Activated T-cell treated with anti-CD3 and anti-CD28 coated beads for 24 hours (primary cell): ENCODE data around the gene MT3.

ENCODE experiments used
- DNase-seq: peaks from one replicate; pipeline ENCODE4 v3.0.0-alpha.2; 2020; ENCODE audit warnings: low read depth

The MT3 gene

DNA sequence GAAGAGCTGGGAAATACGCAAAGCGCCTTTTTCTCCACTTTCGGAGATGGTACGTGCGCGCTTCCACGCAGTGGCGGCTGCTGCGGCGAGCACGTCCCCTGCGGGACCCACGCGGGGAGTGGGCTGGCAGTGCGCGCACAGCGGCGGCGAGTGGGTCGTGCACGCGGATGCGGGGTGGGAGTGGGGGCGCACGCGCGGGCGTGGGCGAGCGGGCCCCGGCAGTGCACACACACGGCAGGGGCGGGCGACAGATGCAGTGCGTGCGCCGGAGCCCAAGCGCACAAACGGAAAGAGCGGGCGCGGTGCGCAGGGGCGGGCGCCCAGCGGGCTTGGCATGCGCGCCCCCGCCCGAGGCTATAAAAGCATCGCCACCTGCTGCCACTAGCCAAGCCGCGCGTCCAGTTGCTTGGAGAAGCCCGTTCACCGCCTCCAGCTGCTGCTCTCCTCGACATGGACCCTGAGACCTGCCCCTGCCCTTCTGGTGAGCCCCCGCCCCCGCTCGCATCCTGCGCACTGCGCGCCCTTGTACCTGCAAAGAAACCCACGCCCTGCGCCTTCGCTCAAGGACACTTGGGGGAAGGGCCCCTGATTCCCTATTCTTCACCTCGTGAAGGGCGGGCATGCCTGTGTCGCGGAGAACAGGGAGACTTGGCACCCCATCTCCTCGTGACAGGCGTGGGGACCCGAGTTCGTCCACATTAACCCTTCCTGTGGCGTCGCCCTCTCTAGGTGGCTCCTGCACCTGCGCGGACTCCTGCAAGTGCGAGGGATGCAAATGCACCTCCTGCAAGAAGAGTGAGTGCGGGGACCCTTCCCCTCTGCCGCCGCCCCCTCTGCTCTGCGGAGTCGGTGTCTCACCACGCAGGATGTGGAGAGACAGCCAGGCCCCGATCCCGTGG is at the start of gene MT3:
Gene MT3 (plus strand): TSS at position 388 of the 899 bp plus-strand sequence. CDS start 63 bp downstream, at position 451.
- no peak for DNase-seq

DNA sequence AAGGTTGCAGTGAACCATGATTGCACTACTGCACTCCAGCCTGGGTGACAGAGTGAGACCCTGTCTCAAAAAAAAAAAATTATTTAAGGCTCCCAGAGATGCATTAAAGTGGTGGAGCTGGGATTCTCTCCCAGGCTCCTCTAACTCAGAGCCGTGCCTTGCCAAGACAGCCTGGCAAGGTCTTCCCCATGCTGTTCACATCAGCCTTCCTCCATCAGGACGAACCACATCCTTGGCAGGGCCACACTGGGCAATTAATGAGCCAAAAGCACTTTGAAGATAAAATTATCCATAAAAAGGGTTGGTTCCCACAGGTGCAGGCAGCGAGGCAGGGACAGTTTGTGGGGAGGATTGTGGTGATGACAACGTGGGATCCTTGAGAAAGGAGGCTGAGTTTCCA is 49.7 kb upstream of the MT3 start:
- no peak for DNase-seq

DNA sequence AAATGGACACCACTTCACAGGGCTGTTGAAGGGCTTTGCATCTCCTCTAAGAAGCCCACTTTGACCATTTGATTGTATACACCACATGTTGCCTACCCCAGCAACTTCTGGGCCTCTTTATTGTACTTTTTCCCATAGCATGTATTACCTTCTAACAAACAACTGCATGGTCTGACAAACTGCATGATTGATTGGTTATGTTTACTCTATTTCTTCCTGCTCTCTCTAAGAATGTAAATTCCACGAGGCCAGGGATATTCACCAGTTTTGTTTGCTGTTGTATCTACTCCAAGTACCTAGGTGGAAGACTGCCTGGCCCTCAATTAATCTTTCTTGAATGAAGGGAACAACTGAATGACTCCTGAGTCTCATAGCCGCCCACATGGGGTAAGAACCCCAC is 47.3 kb upstream of the MT3 start:
- DNase-seq: no peak

DNA sequence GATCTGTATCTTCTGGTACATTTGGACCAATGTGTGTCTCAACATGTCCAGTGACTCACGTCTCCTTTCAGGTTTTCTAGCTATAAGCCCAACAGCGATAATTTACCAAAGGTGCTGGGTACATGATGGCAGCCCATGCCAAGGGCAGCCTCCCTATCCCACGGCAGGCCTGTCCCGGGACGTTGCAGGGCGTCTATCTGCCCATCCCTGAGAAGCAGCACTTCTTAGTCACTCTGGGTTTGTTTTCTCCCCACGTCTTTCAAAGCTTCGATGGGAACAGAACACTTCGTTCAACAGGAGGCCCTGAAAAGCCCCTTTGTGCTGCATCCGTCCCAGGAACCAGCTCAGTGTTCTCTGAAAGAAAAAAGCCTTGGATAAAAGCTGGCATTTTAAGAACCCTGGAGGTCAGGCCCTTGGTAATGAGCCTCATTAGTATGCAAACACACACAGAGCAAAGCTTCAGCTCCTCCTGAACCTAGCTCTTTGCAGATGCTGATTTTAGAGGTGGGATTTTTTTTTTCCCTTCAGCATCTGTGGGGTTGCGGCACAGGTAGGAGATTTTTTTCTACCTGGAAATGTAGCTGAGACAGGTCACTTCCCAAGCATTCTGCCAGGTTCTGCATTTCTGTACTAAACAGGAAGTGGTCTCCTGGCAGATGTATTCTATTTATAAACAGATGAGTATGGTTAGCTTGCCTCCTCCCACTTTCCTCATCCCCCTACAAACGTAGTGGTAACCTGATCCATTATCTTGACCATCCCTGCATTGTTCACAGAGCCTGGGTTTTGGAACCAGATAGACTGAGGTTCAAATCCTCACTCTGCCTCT is 42.0 kb upstream of the MT3 start:
- DNase-seq: no peak

DNA sequence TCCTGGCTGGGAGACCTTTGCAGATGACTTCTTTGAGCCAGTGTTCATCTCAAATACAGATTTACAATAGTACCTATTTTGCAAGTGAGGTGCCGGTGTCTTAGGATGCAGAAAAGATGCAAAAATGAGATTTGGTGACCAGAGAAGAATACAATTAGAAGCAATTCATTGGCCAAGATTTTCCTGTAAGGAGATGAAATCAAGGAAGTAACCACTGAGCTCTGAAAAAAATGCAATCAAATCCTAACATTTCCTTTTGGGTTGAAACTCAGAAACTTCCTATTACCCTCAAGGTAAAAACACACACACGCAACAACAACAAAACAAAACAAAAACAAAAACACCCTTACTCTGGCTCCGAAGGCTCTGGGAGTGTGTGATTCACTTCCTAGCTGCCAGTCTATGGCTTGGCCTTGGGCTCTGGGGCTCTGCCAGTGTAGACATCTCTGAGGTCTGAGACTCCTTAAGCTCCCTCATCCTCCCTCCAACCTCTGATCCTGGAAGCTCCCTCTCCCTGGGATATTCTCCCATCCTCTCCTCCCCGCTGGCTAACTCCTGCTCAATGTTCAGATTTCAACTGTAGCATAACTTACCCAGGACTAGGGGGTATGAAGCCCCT is 41.3 kb upstream of the MT3 start:
- DNase-seq: no peak

DNA sequence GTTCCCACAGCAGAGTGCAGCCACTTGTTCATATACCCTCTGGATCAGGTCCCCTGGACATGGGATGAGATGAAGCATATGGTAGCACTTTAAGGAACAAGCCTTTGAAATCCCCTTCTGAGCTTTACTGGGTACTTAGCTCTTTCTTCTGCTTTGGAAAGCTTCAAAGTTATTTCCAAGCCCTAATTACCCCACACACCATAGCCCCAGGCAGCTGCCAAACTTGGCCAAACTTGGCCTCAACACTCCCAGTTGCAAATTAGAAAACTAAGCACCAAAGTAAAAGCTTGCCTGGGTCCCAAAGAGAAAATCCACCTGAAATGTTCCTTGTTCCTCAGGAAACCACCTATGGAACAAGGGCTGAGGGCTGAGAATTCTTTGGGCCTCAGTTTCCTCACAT is 40.2 kb upstream of the MT3 start:
- no peak for DNase-seq

DNA sequence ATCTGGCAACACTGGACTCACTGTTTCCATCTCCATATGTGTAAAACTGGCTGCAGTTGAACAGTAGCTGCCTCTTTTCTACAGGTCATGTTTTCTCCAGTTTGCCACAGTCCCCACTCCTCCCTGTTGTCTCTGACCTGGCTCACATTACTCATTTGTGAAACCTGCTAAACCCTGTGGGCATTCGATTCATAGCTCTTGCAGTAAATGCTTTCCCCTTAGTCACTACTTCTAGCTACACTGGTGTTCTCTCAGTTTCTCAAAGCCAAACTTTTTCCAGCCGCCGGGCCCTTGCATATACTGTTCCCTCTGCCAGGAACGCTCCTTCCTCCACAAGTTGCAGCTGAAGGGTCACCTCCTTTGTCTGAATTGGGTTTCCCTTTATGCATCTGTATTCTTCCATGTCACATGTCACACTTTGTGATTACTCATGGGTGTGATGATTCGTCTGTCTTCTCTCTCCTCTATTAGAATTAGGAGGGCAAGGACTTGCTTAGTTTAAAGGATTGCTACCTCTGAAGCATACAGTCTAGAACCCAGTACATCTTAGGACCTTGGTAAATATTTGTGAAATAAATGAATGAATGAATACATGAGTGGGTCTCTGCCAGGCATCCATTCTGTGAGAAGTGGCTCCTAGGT is 39.5 kb upstream of the MT3 start:
- DNase-seq: no peak

DNA sequence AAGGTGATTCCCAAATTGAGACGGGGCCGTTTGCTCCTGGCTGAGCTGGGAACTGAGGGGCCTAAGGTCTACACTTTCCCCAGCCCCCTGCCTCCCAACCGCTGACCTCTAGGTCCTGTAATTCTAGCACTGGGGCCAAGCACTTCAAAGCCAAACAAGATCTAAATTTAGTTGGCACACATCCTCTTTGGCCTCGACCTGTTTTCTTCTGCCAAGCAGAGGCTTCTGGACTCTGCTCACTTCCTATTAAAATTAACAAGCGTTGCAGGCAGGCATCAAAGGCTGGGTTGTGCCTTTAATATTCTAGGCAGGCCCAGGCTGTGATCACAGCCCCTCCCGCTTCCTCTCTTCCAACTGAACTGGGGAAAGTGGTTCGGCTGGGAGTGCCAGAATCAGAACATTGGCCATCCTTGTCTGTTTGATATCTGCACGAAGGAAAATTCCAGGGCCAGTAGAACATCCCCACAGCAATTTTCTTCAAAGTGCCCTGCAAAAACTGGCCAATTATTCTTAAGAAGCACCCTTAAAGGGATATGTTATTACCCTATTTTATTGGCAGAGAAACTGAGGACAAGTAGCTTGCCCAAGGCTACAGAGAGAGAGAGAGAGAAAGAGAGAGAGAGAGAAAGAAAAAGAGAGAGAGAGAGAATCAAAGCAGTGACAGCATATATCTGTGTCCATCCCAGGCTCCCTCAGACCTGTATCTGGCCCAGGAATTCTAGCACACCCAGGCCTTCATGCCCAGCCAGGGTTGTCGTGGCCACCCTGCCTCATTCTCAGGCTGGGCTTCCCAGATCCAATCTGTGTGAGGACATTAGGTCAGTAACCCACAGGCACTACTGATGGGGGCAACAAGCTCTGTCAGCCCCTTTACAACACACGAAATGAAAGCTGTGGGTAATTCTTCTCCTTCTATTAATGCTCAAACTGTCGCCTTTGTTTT is 37.3 kb upstream of the MT3 start:
- DNase-seq: no peak

DNA sequence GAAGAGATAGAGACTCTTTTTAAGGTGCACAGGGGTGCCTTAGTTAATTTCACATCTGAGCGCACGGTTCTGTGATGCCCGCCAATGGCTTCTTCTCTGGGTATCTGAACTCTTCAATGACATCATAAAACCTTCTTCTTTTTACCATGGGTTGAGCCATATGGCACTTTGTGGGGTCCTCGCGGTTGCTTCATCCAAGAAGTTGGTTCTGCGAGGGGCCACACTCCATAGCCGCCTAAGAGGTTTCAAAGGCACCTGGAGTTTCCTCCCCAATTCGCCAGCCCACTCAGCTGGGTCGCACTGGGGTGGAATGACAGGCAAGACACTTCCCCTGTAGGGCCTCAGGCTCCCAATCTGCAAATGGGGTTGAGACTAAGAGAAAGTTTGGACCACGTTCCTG is 34.9 kb upstream of the MT3 start:
- no peak for DNase-seq

DNA sequence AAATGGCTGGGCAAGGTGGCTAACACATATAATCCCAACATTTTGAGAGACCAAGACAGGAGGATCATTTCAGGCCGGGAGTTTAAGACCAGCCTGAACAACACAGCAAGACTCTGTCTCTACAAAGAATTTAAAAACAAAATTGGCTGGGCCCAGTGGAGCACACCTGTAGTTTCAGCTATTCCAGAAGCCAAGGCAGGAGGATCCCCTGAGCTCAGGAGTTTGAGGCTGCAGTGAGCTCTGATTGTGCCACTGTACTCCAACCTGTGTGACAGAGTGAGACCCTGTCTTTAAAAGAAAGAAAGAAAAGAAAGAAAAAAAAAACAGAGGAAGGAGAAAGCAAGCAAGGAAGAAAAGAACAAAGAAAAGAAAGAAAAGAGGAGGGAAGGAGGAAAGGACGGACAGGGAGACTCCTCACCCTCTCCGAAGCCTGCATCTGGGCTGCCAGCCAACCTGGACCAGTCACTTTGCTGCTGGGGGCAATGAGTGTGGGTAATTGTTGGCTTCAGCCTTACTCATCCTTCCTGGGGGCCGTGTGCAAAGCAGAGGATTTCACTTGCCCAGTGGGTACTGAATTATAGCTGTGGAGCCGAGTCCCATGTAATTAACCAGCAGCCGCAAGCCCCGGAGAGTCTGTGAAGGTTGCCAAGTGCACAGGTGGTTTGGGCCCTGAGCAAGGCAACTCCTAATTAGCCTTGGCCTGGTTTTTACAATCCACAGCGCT is 31.1 kb upstream of the MT3 start:
- DNase-seq: no peak

DNA sequence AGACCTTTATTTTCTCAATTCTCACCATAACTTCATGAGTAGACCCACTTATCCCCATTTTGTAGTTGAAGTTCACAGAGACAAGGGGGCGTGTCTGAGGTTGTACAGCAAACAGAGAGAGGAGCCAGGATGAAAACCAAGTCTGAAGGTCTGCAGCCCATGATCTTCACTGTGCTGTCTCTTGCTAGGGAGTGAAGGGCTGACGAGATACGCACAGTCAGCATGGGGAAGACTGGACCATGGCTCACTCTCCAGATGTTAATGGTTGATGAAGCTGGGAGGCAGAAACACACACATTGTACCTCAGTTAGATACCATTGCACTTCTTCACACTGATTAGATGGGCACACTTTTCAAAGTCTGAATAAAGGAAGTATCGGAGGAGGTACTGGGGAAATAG is 30.2 kb upstream of the MT3 start:
- no peak for DNase-seq

DNA sequence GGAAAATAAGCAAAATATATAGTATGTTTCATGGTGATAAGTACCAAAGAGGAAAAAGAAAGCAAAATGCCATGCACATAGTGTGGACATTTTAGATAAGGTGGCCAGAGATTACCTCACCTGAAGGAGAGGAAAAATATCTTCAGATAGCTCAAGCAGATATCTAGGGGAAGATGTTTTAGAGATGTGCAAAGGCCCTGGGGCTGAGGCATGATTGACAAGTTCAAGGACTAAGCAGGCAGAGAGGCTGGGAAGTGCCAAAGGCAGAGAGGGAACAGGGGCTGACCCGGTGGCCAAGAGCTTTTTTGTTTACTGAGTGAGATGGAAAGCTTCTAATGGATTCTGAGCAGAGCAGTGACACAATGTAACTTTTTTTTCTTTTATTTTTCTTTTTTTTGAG is 28.9 kb upstream of the MT3 start:
- DNase-seq: no peak

DNA sequence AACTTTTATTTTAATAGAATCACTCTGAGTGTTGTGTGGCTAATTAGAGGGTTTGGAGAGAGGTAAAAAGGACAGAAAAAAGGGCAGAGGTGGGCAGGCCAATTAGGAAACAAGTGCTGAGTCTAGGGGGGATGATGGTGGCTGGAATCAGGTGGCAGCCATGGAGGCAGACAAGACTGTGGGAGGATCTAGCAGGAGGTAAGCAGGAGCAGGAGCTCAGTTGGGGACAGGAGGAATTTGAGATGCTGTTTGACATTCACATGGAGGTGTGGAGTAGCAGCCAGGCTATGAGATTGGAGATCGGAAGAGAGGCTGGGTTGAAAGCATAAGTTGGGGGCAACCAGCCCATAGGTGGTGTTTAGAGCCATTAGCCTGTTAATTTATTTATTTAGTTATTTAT is 28.2 kb upstream of the MT3 start:
- DNase-seq: no peak

DNA sequence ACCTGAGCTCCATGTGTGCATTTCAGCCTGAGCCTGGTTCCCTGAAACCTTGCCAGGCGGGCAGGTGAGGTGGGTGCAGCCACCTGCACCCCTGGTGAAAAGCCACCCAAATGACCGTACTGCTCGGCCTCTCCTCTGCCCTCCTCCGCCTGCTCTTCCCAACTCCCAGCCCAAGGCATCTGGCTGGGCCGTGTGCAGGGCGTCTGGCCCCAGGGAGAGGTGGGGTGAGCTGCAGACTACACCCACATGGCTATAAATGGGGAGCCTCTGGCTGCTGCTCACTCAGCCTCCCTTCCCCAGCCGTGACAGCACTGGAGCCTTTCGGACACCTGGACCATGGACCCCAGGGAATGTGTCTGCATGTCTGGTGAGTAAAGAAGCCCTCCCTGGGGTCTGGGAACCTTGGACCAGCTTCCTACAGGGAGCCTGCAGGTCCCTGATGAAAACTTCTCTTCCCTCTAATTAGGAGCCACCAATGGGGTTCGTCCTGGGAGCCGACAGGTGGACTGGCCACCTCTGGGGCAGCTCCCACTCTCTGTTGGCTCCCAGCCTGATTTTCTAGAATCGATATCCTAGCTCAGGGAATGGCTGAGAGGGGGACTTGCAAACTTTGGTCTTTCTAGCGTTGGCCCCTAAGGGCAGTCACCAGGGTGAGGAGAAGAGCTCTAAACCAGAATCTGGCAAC is 24.4 kb upstream of the MT3 start, which contains the start of gene MT4:
Gene MT4 (plus strand): TSS at position 281 of the 685 bp plus-strand sequence. CDS start 56 bp downstream, at position 337.
- DNase-seq: no peak

DNA sequence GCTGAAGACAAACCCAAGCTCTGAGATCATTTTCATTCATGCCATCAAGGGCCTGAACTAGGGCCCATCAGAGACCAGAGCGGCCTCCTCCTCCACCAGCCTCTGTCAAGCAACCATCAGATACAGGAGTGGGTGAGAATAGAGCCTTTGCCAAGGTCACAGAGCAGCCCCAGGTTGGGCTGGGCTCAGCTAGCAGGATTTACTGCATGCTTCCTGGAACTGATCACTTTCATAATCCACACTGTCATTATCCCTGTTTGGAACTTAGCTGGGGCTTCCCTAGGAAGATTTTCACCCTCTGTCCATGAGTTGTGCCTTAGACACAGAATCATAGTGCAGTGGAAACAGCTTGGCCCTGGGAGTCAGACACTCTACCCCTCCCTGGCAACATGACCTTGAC is 19.4 kb upstream of the MT3 start:
- no peak for DNase-seq

DNA sequence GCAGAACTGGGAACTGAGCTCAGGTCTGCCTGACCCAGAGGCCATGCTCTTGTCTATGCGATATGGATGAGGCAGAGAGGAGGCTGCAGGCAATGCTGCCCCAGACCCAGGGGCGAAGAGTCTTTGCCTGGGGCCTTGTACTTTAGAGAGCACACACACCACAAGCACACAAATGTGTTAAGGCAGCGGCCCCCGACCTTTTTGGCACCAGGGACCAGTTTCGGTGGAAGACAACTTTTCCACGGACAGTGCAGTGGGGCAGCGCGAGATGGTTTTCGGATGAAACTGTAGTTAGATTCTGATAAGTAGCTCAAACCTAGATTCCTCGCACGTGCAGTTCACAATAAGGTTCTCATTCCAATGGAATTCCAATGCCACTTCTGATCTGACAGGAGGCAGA is 17.8 kb upstream of the MT3 start:
- no peak for DNase-seq

DNA sequence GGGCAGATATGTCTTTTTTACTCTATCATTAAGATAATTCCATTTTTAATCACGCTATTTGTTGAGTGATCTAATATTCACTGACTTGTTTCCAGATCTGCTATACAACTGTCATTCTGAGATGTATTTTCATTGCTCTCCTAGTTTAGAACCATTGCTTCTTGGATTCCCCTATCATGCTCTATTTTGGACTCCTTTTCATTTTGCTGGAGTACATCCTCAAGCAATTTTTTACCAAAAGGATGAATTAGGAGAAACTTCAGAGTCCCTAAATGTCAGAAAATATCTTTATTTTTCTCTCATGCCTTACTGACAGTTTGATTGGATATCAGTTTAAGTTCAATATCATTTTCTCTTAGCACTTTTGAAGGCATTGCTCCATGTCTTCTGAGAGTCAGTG is 14.7 kb upstream of the MT3 start:
- DNase-seq: no peak

DNA sequence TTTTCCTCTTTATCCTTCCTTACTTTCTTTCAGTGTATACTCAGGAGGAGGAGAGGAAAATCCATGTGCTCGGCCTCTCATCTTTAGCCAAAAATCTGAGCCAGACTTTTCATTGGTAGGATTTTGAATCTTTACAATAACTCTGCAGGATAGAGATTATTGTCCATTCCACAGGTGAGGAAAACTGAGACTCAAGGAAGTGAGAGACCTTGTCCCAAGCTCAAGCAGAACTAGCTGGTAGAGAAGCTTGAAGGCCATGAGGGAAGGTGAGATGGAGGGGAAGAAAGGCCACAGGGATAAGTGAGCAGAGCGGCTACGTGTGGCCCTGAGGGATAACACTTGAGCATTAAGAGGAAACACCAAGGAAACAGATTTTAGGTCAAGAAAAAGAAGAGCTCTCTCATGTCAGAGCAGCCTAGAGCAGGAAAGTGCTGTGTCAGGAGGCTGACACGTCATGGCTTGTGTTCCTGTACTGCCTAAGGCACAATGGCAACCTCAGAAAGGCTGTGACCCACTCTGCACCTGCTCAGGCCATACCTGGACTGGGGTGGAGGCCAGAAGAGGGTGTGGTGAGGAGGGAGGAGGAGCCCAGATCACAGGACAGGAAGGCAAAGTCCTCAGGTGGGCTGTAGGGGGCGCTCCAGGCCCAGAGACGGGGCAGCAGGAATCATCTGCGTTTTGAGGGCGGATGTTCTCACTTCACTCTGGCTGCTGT is 12.6 kb upstream of the MT3 start:
- DNase-seq: peak; percentile 81

DNA sequence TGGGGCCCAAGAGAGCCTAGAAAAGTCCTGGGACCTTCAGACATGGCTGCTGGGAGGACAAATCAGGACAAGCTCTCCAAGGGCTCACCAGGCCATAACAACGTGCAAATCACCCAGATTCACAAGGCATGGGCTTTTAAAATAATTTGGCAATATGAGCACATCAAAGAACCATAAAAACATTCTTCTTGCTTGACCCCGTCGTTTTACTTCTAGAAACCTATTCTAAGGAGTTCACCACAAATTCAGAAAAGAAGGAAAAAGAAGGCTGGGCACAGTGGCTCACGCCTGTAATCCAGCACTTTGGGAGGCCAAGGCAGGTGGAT is 12.1 kb upstream of the MT3 start:
- no peak for DNase-seq
